SK-N-MC (cell line): ENCODE results near the gene TRAPPC12.

ENCODE experiments used
- FOXP2 ChIP-seq: optimal IDR thresholded peaks from 2 replicates; pipeline ENCODE3; 2011; ENCODE audit warnings: mild to moderate bottlenecking, moderate library complexity; ENCODE audit not compliant: insufficient read depth; ENCODE audit errors: extremely low read length, control extremely low read depth
- POLR2AphosphoS5 ChIP-seq: IDR thresholded peaks from 2 replicates; pipeline ENCODE4 v1.6.1; 2012; ENCODE audit warnings: mild to moderate bottlenecking, low read depth, low read length, borderline replicate concordance

- TF ChIP-seq POLR2AphosphoS5, result no peak
- no peak for TF ChIP-seq FOXP2
Observed at GRCh38 chr2:3379339-3379646, 201 bp upstream of the TRAPPC12 start.
